SK-N-SH treated with all-trans-retinoic acid at 6 μM for 48 hours (cell line): ENCODE measurements around the gene TMEM219.

ENCODE experiments used
- ATAC-seq: fragments of 200-7000 bp; cut with Tn5 transposase; 3 replicates; pipeline ENCODE4 v1.9.1; 2020; ENCODE audit warnings: mild to moderate bottlenecking, moderate library complexity
- ARNTL ChIP-seq: fragments of 450-650 bp; formaldehyde crosslinking; IDR thresholded peaks from 2 replicates; pipeline ENCODE4 v1.5.0; 2020; ENCODE audit warnings: low read depth, mild to moderate bottlenecking, moderate library complexity, borderline replicate concordance
- BACH2 ChIP-seq: fragments of 250-450 bp; sonication (Bioruptor Pico); IDR thresholded peaks from 2 replicates; pipeline ENCODE4 v1.9.0; 2021; ENCODE audit warnings: mild to moderate bottlenecking, borderline replicate concordance
- CREB5 ChIP-seq: fragments of 250-450 bp; sonication (Bioruptor Pico); IDR thresholded peaks from 2 replicates; pipeline ENCODE4 v1.5.1; 2020; ENCODE audit warnings: low read depth, mild to moderate bottlenecking, moderate library complexity
- CSDC2 ChIP-seq: fragments of 250-450 bp; sonication (Bioruptor Pico); IDR thresholded peaks from 2 replicates; pipeline ENCODE4 v1.5.0; 2020; ENCODE audit warnings: mild to moderate bottlenecking, moderate library complexity
- CSRNP3 ChIP-seq: fragments of 250-450 bp; sonication (Bioruptor Pico); IDR thresholded peaks from 2 replicates; pipeline ENCODE4 v1.5.1; 2021; ENCODE audit warnings: mild to moderate bottlenecking, moderate library complexity
- ESRRG ChIP-seq: fragments of 250-450 bp; sonication (Bioruptor Pico); IDR thresholded peaks from 2 replicates; pipeline ENCODE4 v1.6.1; 2021; ENCODE audit warnings: mild to moderate bottlenecking
- GLIS3 ChIP-seq: fragments of 250-450 bp; sonication (Bioruptor Pico); IDR thresholded peaks from 2 replicates; pipeline ENCODE4 v1.5.0; 2020; ENCODE audit warnings: mild to moderate bottlenecking, moderate library complexity
- POU6F1 ChIP-seq: fragments of 250-450 bp; sonication (Bioruptor Pico); IDR thresholded peaks from 2 replicates; pipeline ENCODE4 v1.8.0; 2021; ENCODE audit warnings: low read depth, mild to moderate bottlenecking, moderate library complexity, borderline replicate concordance
- SNAI2 ChIP-seq: fragments of 250-450 bp; sonication (Bioruptor Pico); IDR thresholded peaks from 2 replicates; pipeline ENCODE4 v1.5.0; 2020; ENCODE audit warnings: mild to moderate bottlenecking, moderate library complexity
- TCF4 ChIP-seq: fragments of 250-450 bp; sonication (Bioruptor Pico); IDR thresholded peaks from 2 replicates; pipeline ENCODE4 v1.8.0; 2021; ENCODE audit warnings: mild to moderate bottlenecking, moderate library complexity, borderline replicate concordance
- TOX ChIP-seq: fragments of 250-450 bp; sonication (Bioruptor Pico); IDR thresholded peaks from 2 replicates; pipeline ENCODE4 v1.8.0; 2021; ENCODE audit warnings: mild to moderate bottlenecking, moderate library complexity, borderline replicate concordance
- ZC3H10 ChIP-seq: fragments of 250-450 bp; sonication (Bioruptor Pico); IDR thresholded peaks from 2 replicates; pipeline ENCODE4 v1.5.1; 2021; ENCODE audit warnings: mild to moderate bottlenecking, moderate library complexity
- ZFP3 ChIP-seq: fragments of 250-450 bp; sonication (Bioruptor Pico); IDR thresholded peaks from 2 replicates; pipeline ENCODE4 v1.5.0; 2020; ENCODE audit warnings: mild to moderate bottlenecking, moderate library complexity
- ZFP30 ChIP-seq: fragments of 450-650 bp; formaldehyde crosslinking; IDR thresholded peaks from 2 replicates; pipeline ENCODE4 v1.5.0; 2022; ENCODE audit warnings: mild to moderate bottlenecking, moderate library complexity
- ZNF565 ChIP-seq: fragments of 450-650 bp; formaldehyde crosslinking; conservative IDR thresholded peaks from 2 replicates; pipeline ENCODE4 v1.5.0; 2020; ENCODE audit warnings: low read depth, mild to moderate bottlenecking, moderate library complexity
- ZNF70 ChIP-seq: fragments of 450-650 bp; formaldehyde crosslinking; IDR thresholded peaks from 2 replicates; pipeline ENCODE4 v1.5.0; 2020; ENCODE audit warnings: mild to moderate bottlenecking, moderate library complexity
- ZNF8 ChIP-seq: fragments of 450-650 bp; formaldehyde crosslinking; IDR thresholded peaks from 2 replicates; pipeline ENCODE4 v1.5.0; 2020; ENCODE audit warnings: mild to moderate bottlenecking, moderate library complexity

The TMEM219 gene

GRCh38 chr16:30018731-30019158 lies 56.9 kb downstream of the TMEM219 start:
- ATAC-seq, result no peak
- TF ChIP-seq ARNTL (CRISPR knock-in tag) (no peak), POU6F1 (CRISPR knock-in tag) (no peak), ZC3H10 (no peak), BACH2 (CRISPR knock-in tag) (no peak), SNAI2 (CRISPR knock-in tag) (no peak), ZNF8 (CRISPR knock-in tag) (no peak), ZFP30 (no peak), CREB5 (no peak), TOX (CRISPR knock-in tag) (no peak), ZNF70 (no peak), CSRNP3 (no peak), TCF4 (CRISPR knock-in tag) (no peak), ZNF565 (CRISPR knock-in tag) (no peak), ESRRG (CRISPR knock-in tag) (no peak), ZFP3 (CRISPR knock-in tag) (no peak), CSDC2 (CRISPR knock-in tag) (no peak), GLIS3 (no peak)
